Measurements from ENCODE around the gene RGS12. TPM values are rescaled to one million over a fixed set of nuclear protein-coding genes. Genes with fewer than 3 reads are reported as not detected.
A peak's percentile ranks its signal among the peaks of the same experiment; 100 is the strongest.

RGS12 gene
- total and polyA plus RNA-seq, 2 donors (not counting 1 experiment from before 2014, with no cell fraction given), result 3.5 to 13.9 TPM

DNA sequence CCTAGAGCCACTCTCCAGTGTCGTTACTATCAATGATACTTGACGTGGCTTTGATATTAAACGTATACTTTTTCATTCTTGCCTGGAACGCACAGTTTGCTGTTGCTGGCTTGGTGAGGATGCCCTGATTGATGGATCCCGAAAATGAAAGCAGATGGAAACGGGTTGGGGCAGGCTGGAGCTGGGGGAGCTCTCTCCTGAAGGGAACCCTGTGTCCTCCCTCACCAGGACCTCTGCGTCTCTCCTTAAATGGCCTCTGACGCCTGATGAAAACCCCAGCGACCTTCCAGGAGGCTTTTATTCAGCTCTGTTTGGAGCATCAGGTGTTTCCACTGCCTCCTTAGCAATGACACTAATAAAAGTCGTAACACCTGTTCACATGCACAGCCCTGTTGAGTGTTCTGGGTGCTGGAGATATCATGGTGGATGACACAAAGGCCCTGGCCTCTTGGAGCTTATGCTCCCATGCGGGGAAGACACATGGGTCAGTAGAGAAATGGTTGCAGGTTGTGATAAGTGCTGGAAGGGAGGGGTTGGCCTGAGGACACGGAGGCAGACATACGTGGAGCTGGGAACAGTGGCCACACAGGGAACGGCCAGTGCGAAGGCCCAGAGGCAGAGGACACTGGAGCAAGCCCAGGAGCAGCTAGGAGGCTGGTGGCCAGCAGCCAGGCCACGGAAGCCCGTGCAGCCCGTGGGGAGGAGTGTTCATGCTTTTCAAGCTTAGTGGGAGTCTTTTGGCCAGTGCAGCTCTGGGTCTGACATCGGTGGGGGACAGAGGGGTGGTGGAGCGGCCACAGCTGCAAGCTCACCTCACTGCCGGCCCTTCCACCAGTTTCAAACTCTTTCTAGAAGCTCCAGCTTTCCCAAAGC lies 36.4 kb upstream of the RGS12 start:
- Histone ChIP-seq H2AFZ (ENCODE audit: insufficient read depth, low read depth, low read length, poor library complexity, severe bottlenecking) (no peak overlapping the region), H3K4me1 (ENCODE audit: control insufficient read depth in 2 of 2, insufficient read depth in 2 of 2, low read length in 2 of 2) (peaks cover 9 to 17% of the 10 kb centered on the region in 2 donors), H4K20me1 (ENCODE audit: control insufficient read depth, insufficient read depth, low read length, poor library complexity, severe bottlenecking) (no peaks in the 10 kb centered on the region), H3K27ac (ENCODE audit: low read length in 2 of 2) (no peak overlapping the region), H3K9me3 (ENCODE audit: control extremely low read depth in 1 of 3, control insufficient read depth in 2 of 3, insufficient read depth in 1 of 3, low read length in 2 of 3) (no peaks in the 10 kb centered on the region), H3K79me2 (ENCODE audit: control insufficient read depth, insufficient read depth, low read length) (no peaks in the 10 kb centered on the region), H3K4me3 (ENCODE audit: control extremely low read depth in 1 of 5, extremely low read depth in 1 of 5, insufficient read depth in 1 of 5, low read depth in 2 of 5, low read length in 4 of 5) (no peak overlapping the region), H3K27me3 (replicated peaks in 1 of 4; ENCODE audit: control extremely low read depth in 1 of 4, control insufficient read depth in 3 of 4, insufficient read depth in 4 of 4, low read length in 3 of 4) (no peaks in the 10 kb centered on the region), H3K9ac (ENCODE audit: low read length) (no peak overlapping the region), H3K4me2 (replicated peaks; ENCODE audit: low read depth, low read length, poor library complexity, severe bottlenecking) (no peak overlapping the region), H3K36me3 (replicated peaks in 1 of 2; ENCODE audit: control extremely low read depth in 1 of 2, control insufficient read depth in 1 of 2, extremely low read depth in 1 of 2, insufficient read depth in 2 of 2, low read length in 1 of 2) (no peaks in the 10 kb centered on the region)
- CTCF ChIA-PET, result no interaction called here
- Mint-ChIP-seq H3K4me1 (peaks cover 22% of the 10 kb centered on the region), H3K4me3 (peak overlapping the region; percentile 4), H3K9me3 (ENCODE audit: insufficient read depth) (no peaks in the 10 kb centered on the region), H3K27ac (no peak overlapping the region), H3K27me3 (no peaks in the 10 kb centered on the region)
- DNase-seq (no peak), ATAC-seq (ENCODE audit: low read depth) (no peak)
- intact Hi-C loops (cut with micrococcal nuclease), result no loop called here
- 96% methylated on average over 14 of the region's 21 CpGs for WGBS (ENCODE audit: insufficient coverage)
- POLR2A ChIA-PET, result no interaction called here
- no peak for TF ChIP-seq EZH2 (IDR thresholded peaks at IDR 0.05; ENCODE audit: borderline replicate concordance, insufficient read depth, low read depth, low read length, poor library complexity, severe bottlenecking)
- TF ChIP-seq, protein P1, sequence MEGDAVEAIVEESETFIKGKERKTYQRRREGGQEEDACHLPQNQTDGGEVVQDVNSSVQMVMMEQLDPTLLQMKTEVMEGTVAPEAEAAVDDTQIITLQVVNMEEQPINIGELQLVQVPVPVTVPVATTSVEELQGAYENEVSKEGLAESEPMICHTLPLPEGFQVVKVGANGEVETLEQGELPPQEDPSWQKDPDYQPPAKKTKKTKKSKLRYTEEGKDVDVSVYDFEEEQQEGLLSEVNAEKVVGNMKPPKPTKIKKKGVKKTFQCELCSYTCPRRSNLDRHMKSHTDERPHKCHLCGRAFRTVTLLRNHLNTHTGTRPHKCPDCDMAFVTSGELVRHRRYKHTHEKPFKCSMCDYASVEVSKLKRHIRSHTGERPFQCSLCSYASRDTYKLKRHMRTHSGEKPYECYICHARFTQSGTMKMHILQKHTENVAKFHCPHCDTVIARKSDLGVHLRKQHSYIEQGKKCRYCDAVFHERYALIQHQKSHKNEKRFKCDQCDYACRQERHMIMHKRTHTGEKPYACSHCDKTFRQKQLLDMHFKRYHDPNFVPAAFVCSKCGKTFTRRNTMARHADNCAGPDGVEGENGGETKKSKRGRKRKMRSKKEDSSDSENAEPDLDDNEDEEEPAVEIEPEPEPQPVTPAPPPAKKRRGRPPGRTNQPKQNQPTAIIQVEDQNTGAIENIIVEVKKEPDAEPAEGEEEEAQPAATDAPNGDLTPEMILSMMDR (IDR thresholded peaks at IDR 0.05), result no peak

DNA sequence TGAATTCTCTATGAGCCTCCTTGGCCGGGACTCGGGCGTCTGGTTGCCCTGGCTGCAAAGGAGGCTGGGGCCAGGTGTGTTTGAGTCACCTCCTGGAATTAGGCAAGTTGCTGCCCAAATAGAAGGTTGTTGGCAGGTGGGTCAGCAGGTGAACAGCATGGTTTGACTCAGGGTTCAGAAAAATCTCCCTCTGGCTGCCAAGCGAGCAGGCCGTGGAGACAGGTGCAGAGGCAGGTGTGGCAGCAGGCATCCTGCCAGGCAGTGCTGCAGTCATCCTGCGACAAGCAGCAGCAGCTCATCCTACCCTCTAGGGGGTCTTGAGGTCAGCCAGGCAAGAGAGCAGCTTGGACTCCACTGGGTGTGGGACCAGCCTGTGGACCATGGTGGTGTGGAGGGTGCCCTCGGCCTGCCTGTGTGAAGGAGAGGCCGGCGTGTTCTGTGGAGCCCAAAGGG lies 35.7 kb upstream of the RGS12 start:
- Histone ChIP-seq H3K4me1 (ENCODE audit: control insufficient read depth in 2 of 2, insufficient read depth in 2 of 2, low read length in 2 of 2) (peaks cover 9 to 17% of the 10 kb centered on the region in 2 donors), H3K9me3 (ENCODE audit: control extremely low read depth in 1 of 3, control insufficient read depth in 2 of 3, insufficient read depth in 1 of 3, low read length in 2 of 3) (no peaks in the 10 kb centered on the region), H3K27me3 (replicated peaks in 1 of 4; ENCODE audit: control extremely low read depth in 1 of 4, control insufficient read depth in 3 of 4, insufficient read depth in 4 of 4, low read length in 3 of 4) (no peaks in the 10 kb centered on the region), H3K9ac (ENCODE audit: low read length) (no peak overlapping the region), H2AFZ (ENCODE audit: insufficient read depth, low read depth, low read length, poor library complexity, severe bottlenecking) (peak overlapping the region; percentile 33), H3K27ac (ENCODE audit: low read length in 2 of 2) (no peak overlapping the region), H3K79me2 (ENCODE audit: control insufficient read depth, insufficient read depth, low read length) (no peaks in the 10 kb centered on the region), H3K36me3 (replicated peaks in 1 of 2; ENCODE audit: control extremely low read depth in 1 of 2, control insufficient read depth in 1 of 2, extremely low read depth in 1 of 2, insufficient read depth in 2 of 2, low read length in 1 of 2) (no peaks in the 10 kb centered on the region), H3K4me3 (ENCODE audit: control extremely low read depth in 1 of 5, extremely low read depth in 1 of 5, insufficient read depth in 1 of 5, low read depth in 2 of 5, low read length in 4 of 5) (no peak overlapping the region), H4K20me1 (ENCODE audit: control insufficient read depth, insufficient read depth, low read length, poor library complexity, severe bottlenecking) (no peaks in the 10 kb centered on the region), H3K4me2 (replicated peaks; ENCODE audit: low read depth, low read length, poor library complexity, severe bottlenecking) (peak overlapping the region; percentile 59)
- Mint-ChIP-seq H3K9me3 (ENCODE audit: insufficient read depth) (no peaks in the 10 kb centered on the region), H3K4me1 (peaks cover 22% of the 10 kb centered on the region), H3K27me3 (no peaks in the 10 kb centered on the region), H3K27ac (peak overlapping the region; percentile 84), H3K4me3 (peak overlapping the region; percentile 72)
- CTCF ChIA-PET, result interaction anchor here (0.6 kb wide), 1 partner anchor 278 kb away, joined by 3 read pairs; no protein-coding TSS in a partner anchor
- TF ChIP-seq, protein P1 (IDR thresholded peaks at IDR 0.05), result no peak
- TF ChIP-seq EZH2 (IDR thresholded peaks at IDR 0.05; ENCODE audit: borderline replicate concordance, insufficient read depth, low read depth, low read length, poor library complexity, severe bottlenecking), result no peak
- POLR2A ChIA-PET, result interaction anchor here (1.1 kb wide), 1 partner anchor 34 kb away, joined by 3 read pairs; no protein-coding TSS in a partner anchor
- ATAC-seq (ENCODE audit: low read depth) (peak; percentile 18), DNase-seq (no peak)
- intact Hi-C loops (cut with micrococcal nuclease), result no loop called here
- WGBS (ENCODE audit: insufficient coverage), result 80% methylated on average over 6 of the region's 9 CpGs

Data from B cell (primary cell).